AG10803 (cell line): ENCODE data around the gene BLOC1S1.

ENCODE experiments used
- DNase-seq: peaks from one replicate; pipeline ENCODE4 v3.0.0; 2010; ENCODE audit warnings: low read depth
- H3K4me3 ChIP-seq: 2 replicates; pipeline ENCODE4 v1.5.1; 2011; ENCODE audit warnings: mild to moderate bottlenecking, low read length, control low read depth
- TF ChIP-seq, protein P1 (sequence below): conservative IDR thresholded peaks from 2 replicates; pipeline ENCODE4 v1.5.1; 2011; ENCODE audit warnings: mild to moderate bottlenecking, low read length, control low read depth, inconsistent platforms

Gene BLOC1S1

DNA sequence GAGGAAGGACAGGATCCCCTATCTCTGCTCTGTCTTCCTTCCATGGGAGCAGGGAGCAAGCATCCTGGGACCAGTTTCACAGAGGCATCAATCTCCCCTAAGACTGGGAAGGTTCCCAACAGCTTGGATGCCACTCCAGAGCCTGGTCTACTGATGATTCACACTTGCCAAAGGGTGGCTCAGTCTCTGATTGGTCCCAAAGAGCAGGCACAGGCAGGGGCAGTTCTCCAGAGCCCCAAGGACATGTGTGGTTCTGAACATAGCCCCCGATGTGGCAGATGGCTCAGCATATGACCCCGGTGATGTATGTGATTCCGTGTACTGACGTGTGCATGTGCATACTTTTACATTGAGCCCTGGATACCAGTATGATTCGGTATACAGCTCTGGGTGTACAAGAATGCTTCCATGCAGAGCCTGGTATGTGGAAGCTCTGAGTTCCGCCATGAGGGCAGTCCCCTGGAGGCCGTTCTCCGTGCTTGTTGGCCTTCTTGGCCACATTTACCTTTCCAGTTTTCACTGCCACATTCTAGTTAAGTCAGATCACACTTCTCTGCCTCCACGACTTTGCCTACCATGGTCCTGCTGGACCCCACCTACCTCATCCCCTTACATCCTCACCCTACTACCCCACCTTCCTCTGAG, 29.4 kb upstream of the BLOC1S1 start:
- TF ChIP-seq, protein P1, sequence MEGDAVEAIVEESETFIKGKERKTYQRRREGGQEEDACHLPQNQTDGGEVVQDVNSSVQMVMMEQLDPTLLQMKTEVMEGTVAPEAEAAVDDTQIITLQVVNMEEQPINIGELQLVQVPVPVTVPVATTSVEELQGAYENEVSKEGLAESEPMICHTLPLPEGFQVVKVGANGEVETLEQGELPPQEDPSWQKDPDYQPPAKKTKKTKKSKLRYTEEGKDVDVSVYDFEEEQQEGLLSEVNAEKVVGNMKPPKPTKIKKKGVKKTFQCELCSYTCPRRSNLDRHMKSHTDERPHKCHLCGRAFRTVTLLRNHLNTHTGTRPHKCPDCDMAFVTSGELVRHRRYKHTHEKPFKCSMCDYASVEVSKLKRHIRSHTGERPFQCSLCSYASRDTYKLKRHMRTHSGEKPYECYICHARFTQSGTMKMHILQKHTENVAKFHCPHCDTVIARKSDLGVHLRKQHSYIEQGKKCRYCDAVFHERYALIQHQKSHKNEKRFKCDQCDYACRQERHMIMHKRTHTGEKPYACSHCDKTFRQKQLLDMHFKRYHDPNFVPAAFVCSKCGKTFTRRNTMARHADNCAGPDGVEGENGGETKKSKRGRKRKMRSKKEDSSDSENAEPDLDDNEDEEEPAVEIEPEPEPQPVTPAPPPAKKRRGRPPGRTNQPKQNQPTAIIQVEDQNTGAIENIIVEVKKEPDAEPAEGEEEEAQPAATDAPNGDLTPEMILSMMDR, result no peak
- no peak overlapping the region for H3K4me3 ChIP-seq
- DNase-seq, result no peak

DNA sequence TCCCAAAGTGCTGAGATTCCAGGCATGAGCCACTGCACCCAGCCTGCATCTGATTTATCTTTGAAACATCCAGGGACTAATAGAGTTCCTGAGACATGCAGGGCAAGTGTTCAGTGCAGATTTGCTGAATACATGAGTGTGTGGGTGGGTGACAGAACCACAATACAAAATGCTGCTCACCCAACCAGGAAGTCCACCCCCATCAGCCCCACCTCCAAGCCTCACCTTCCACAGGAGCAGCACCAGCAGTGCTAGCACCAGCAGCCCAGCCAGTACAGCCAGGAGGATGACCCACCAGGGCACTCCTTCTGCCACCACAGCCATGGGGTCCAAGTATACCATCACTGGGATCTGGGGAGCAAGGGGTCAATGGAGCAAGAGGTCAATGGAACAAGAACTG, 28.1 kb upstream of the BLOC1S1 start:
- no peak overlapping the region for H3K4me3 ChIP-seq
- DNase-seq, result no peak
- TF ChIP-seq, protein P1, result no peak

DNA sequence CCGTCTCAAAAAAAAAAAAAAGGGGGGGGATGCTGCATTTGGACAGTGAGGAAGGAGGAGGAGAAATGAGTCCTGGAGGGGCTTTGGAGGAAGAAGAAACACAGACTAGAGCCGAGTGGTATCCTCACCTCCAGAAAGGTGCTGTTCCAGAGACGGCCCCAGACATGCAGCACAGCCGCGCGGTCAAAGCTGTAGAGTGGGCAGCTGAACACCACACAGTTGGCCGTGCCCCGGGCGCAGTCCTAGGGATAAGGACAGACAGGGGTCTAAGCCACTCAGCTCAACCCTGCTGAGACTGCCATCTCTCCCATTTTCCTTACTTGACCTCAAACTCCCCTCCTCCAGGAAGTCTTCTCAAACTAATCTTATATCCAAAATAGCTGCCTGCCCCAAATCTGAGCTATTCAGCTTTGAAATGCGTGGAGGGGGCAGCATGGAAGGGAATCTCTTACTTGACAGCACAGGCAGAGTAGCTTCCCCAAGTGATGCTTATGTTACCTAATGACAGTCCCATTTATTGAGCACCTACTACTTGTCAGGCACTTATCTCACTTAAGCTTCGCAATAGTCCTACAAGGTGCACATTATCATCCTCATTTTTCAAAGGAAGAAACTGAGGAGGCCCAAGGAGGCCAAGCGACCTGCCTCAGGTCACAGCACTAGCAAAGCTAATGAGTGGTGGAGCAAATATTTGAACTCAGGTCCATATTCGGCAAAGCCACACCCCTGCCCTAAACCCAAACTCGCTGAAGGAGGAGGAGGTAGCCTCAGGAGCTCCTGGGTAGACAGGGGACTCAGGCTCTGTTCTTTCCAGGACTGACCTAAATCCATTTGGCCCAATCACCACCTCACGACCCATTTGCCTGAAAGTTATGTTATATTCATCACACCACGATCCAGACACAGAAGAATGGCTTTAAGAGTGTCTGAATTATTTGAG, 26.9 kb upstream of the BLOC1S1 start:
- no peak overlapping the region for H3K4me3 ChIP-seq
- TF ChIP-seq, protein P1, result no peak
- no peak for DNase-seq

DNA sequence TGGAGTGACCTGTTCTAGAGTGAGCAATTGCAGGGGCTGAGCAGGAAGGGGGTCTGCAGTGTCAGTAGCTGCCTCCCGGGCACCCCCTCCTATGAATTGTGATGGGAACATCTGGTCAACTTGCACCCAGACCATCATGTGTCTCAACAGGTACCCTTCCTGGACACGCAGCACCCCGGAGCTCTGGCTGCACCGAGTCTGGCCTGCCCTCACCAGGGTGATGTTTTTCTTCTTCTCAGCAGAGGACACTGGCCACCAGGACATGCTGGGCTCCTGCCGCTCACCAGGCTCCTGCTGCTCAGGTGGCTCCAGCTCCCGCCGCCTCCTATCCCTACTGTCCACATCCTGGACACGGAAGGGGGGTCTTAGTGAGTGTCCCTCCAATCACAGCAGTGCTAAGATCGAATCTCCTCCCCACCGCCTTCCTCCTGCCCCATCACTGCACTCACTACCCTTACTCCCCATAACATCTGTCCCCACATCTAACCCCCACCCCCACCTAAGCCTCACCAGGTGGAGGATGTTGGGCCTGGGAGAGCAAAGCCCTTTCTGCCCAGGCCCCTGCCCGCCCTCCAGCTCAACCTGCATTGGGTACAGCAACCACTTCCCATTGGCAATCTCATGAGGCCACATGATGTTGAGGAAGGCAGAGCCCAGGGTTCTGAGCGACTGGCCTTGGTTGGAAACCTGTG, 23.1 kb upstream of the BLOC1S1 start:
- no peak overlapping the region for H3K4me3 ChIP-seq
- TF ChIP-seq, protein P1, result no peak
- no peak for DNase-seq

DNA sequence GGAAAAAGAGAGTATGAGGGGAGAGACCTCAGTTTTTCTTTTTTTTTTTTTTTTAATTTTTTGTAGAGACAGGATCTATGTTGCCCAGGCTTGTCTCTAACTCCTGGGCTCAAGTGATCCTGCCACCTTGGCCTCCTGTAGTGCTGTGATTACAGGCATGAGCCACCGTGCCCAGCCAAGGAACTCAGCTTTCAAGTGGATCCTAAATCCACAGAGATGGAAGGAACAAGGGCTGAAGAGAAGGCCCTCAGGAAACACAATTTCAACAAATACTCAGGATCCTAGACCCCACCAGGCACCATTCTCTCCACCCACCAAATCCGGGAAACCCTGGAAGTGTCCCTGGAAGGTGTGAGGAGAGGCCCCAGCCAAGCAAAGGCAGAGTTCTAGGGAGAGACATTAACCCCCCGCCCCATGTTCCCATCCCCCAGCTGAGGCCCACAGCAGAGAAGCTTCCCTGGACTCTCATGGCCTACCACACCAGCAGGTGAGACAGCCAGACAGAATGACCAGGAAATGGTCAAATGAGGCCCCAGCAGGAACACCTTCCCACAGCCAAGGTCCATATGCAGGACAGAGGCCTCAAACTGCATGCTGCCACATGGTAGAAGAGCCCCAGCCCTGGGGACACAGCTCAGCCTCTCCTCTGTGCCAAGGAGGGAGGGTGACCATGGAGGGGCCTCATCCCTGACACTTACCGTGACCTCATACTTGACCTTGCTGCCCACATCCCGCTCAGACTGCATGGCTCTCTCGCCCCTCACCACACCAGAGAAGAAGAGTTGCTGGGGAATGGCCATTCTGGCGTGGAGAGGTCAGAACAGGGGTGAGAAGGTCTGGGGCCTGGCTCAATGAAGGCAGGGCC, 22.3 kb upstream of the BLOC1S1 start:
- no peak overlapping the region for H3K4me3 ChIP-seq
- TF ChIP-seq, protein P1, result no peak
- no peak for DNase-seq

DNA sequence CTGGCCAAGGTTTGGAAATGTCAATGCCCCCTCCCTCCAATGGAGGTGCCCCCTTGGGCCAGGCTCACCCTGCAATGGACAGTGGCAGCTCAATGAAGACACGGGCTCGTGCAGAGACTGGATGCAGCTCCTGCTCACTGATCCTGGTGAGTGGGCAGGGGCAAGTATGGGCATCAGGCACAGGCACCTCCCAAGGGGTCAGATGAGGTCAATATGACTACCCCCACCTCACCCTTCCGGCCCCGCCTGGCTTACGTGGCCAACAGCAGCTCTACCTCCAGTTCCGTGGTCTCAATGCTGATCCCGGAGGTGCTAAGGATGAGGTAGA, 21.7 kb upstream of the BLOC1S1 start:
- no peak overlapping the region for H3K4me3 ChIP-seq
- no peak for DNase-seq
- TF ChIP-seq, protein P1, result no peak
